GM23338 (cell line): ENCODE measurements around the gene CHGA.

ENCODE experiments used
- CREB1 ChIP-seq: fragments of 250-450 bp; sonication (Bioruptor Pico); IDR thresholded peaks from 2 replicates; pipeline ENCODE4 v1.5.0; 2020; ENCODE audit warnings: low read depth, mild to moderate bottlenecking, moderate library complexity
- CTCF ChIP-seq, 2 experiments: fragments of 200-600 bp in 1 of 2; sonication (generic) in 1 of 2; conservative IDR thresholded peaks; 2 replicates each; pipeline versions ENCODE4 v1.5.1 to v1.6.1; 2016 to 2017; ENCODE audit warnings: antibody characterized with exemption in 2 of 2, low read depth in 2 of 2, mild to moderate bottlenecking in 2 of 2, moderate library complexity in 1 of 2
- ETS1 ChIP-seq: IDR thresholded peaks from 2 replicates; pipeline ENCODE4 v1.6.1; 2016; ENCODE audit warnings: antibody characterized with exemption
- EZH2 ChIP-seq: fragments of 200-600 bp; sonication (generic); IDR thresholded peaks from one replicate; pipeline ENCODE4 v1.8.0; 2017; ENCODE audit warnings: antibody characterized with exemption, mild to moderate bottlenecking, low read depth; ENCODE audit not compliant: unreplicated experiment
- EZH2phosphoT487 ChIP-seq: fragments of 200-600 bp; sonication (generic); IDR thresholded peaks from one replicate; pipeline ENCODE4 v1.8.1; 2018; ENCODE audit warnings: antibody characterized with exemption; ENCODE audit not compliant: unreplicated experiment
- JUNB ChIP-seq: IDR thresholded peaks from one replicate; pipeline ENCODE4 v1.6.1; 2016; ENCODE audit warnings: antibody characterized with exemption; ENCODE audit not compliant: unreplicated experiment
- POLR2AphosphoS5 ChIP-seq: IDR thresholded peaks from 2 replicates; pipeline ENCODE4 v1.6.1; 2016; ENCODE audit warnings: antibody characterized with exemption, low read depth
- REST ChIP-seq: IDR thresholded peaks from one replicate; pipeline ENCODE4 v1.6.1; 2018; ENCODE audit warnings: antibody characterized with exemption; ENCODE audit not compliant: unreplicated experiment
- STAT1 ChIP-seq: IDR thresholded peaks from one replicate; pipeline ENCODE4 v1.6.1; 2016; ENCODE audit warnings: antibody characterized with exemption; ENCODE audit not compliant: unreplicated experiment
- ZNF331 ChIP-seq: fragments of 250-450 bp; sonication (Bioruptor Pico); IDR thresholded peaks from 2 replicates; pipeline ENCODE4 v1.5.0; 2020; ENCODE audit warnings: low read depth, mild to moderate bottlenecking, moderate library complexity

- TF ChIP-seq CTCF (conservative IDR thresholded peaks at IDR 0.05; ENCODE audit: low read depth in 2 of 2) (no peak), EZH2phosphoT487 (no peak), POLR2AphosphoS5 (no peak), ZNF331 (no peak), EZH2 (no peak), CREB1 (CRISPR knock-in tag) (no peak), JUNB (no peak), ETS1 (no peak), REST (no peak), STAT1 (no peak)
Observed at GRCh38 chr14:92892589-92892988, 30.4 kb upstream of the CHGA start.
